ENCODE data around the gene FAM171A1. TPM values are rescaled to one million over a fixed set of nuclear protein-coding genes. Genes with fewer than 3 reads are reported as not detected.
A peak's percentile ranks its signal among the peaks of the same experiment; 100 is the strongest.

FAM171A1 gene
- total and polyA plus RNA-seq, 7 donors: 4.3 to 29.0 (median 7.2) TPM

GRCh38 chr10:15181576-15182156 lies 189.4 kb downstream of the FAM171A1 start:
- H3K27ac ChIP-seq: no peak overlapping the region
- intact Hi-C loops (cut with DNase I): no loop called here
- WGBS, 2 donors: 69 to 91% methylated on average over 2 of the region's 2 CpGs

GRCh38 chr10:15180736-15181135 lies 190.4 kb downstream of the FAM171A1 start:
- no peak for DNase-seq
- Histone ChIP-seq H3K9me3 (no peaks in the 10 kb centered on the region), H3K36me3 (no peaks in the 10 kb centered on the region), H3K4me1 (no peaks in the 10 kb centered on the region), H3K4me3 (no peak overlapping the region), H3K27me3 (no peaks in the 10 kb centered on the region), H3K27ac (no peak overlapping the region)
- TF ChIP-seq POLR2A (IDR thresholded peaks at IDR 0.05): no peak
- TF ChIP-seq EP300 (IDR thresholded peaks at IDR 0.05): no peak
- TF ChIP-seq, protein P1, sequence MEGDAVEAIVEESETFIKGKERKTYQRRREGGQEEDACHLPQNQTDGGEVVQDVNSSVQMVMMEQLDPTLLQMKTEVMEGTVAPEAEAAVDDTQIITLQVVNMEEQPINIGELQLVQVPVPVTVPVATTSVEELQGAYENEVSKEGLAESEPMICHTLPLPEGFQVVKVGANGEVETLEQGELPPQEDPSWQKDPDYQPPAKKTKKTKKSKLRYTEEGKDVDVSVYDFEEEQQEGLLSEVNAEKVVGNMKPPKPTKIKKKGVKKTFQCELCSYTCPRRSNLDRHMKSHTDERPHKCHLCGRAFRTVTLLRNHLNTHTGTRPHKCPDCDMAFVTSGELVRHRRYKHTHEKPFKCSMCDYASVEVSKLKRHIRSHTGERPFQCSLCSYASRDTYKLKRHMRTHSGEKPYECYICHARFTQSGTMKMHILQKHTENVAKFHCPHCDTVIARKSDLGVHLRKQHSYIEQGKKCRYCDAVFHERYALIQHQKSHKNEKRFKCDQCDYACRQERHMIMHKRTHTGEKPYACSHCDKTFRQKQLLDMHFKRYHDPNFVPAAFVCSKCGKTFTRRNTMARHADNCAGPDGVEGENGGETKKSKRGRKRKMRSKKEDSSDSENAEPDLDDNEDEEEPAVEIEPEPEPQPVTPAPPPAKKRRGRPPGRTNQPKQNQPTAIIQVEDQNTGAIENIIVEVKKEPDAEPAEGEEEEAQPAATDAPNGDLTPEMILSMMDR (IDR thresholded peaks at IDR 0.05): no peak
- TF ChIP-seq POLR2AphosphoS5 (IDR thresholded peaks at IDR 0.05): no peak
- 78 to 82% methylated on average over 5 of the region's 5 CpGs for WGBS, 2 donors
- intact Hi-C loops (cut with DNase I): no loop called here

More at GRCh38 chr10:15181576-15182156, 189.4 kb downstream of the FAM171A1 start:
- H3K9me3 ChIP-seq: no peaks in the 10 kb centered on the region
- H3K4me3 ChIP-seq: no peak overlapping the region
- peak; percentile 19 for DNase-seq
- TF ChIP-seq POLR2A (IDR thresholded peaks at IDR 0.05) (no peak), EP300 (IDR thresholded peaks at IDR 0.05) (no peak), POLR2AphosphoS5 (IDR thresholded peaks at IDR 0.05) (no peak)
- TF ChIP-seq, protein P1 (IDR thresholded peaks at IDR 0.05): no peak
- no peaks in the 10 kb centered on the region for H3K36me3 ChIP-seq
- no peaks in the 10 kb centered on the region for H3K4me1 ChIP-seq
- no peaks in the 10 kb centered on the region for H3K27me3 ChIP-seq

DNA sequence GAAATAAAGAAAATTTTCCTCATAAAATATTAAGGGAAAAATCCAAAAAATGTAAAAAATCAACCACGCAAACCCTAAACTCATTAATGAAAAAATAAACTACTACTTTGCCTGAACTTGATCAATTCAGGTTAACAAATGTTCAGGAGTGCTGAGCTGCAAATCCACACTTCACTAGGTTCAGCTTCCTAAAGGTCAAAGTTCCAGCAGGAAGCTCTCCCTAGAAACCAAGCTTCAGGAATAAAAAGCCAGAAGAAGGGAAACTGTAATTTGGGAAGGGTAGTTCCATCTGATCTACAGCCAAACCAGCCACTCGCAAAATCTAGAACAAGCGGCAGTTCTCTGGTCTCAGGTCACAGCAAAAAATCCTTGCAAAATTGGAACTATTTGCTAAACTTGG lies 194.8 kb downstream of the FAM171A1 start:
- no peak for TF ChIP-seq POLR2AphosphoS5 (IDR thresholded peaks at IDR 0.05)
- no peak for TF ChIP-seq POLR2A (IDR thresholded peaks at IDR 0.05)
- TF ChIP-seq EP300 (IDR thresholded peaks at IDR 0.05): no peak
- TF ChIP-seq, protein P1 (IDR thresholded peaks at IDR 0.05): no peak
- 60 to 90% methylated on average over 3 of the region's 3 CpGs for WGBS, 2 donors
- intact Hi-C loops (cut with DNase I): no loop called here

DNA sequence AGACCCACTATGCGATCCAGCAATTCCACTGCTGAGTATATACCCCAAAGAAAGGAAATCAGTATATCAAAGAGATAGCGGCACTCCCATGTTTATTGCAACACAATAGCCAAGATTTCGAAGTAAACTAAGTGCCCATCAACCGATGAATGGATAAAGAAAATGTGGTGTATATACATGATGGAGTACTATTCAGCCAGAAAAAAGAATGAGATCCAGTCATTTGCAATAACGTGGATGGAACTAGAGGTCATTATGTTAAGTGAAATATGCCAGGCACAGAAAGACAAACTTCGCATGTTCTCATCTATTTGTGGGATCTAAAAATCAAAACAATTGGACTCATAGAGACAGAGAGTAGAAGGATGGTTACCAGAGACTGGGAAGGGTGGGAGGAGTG lies 195.5 kb downstream of the FAM171A1 start:
- Histone ChIP-seq H3K27me3 (no peaks in the 10 kb centered on the region), H3K4me1 (no peaks in the 10 kb centered on the region), H3K4me3 (no peak overlapping the region), H3K36me3 (no peaks in the 10 kb centered on the region), H3K27ac (no peak overlapping the region), H3K9me3 (no peaks in the 10 kb centered on the region)
- intact Hi-C loops (cut with DNase I): no loop called here
- 93% methylated on average over 6 of the region's 6 CpGs for WGBS, 2 donors
- DNase-seq: no peak
- TF ChIP-seq EP300 (IDR thresholded peaks at IDR 0.05) (no peak), POLR2AphosphoS5 (IDR thresholded peaks at IDR 0.05) (no peak), POLR2A (IDR thresholded peaks at IDR 0.05) (no peak)
- TF ChIP-seq, protein P1 (IDR thresholded peaks at IDR 0.05): no peak

More for the DNA sequence above, 194.8 kb downstream of the FAM171A1 start:
- H3K36me3 ChIP-seq: no peaks in the 10 kb centered on the region
- no peaks in the 10 kb centered on the region for H3K4me1 ChIP-seq
- DNase-seq: no peak
- H3K27me3 ChIP-seq: no peaks in the 10 kb centered on the region
- no peak overlapping the region for H3K27ac ChIP-seq
- no peaks in the 10 kb centered on the region for H3K9me3 ChIP-seq
- no peak overlapping the region for H3K4me3 ChIP-seq
